Measurements from ENCODE around the gene PAM16. TPM values are rescaled to one million over a fixed set of nuclear protein-coding genes. Genes with fewer than 3 reads are reported as not detected.

The PAM16 gene
- total and polyA plus RNA-seq, 2 experiments from 2014 or later: 35.0 to 70.4 TPM

- no peak overlapping the region for H3K4me3 ChIP-seq
- peaks cover 32% of the 10 kb centered on the region for H3K4me1 ChIP-seq (ENCODE audit: insufficient read depth)
- WGBS (ENCODE audit: low lambda C conversion rate, missing lambda C conversion rate): 93% methylated on average over 21 of the region's 21 CpGs
- DNase-seq (ENCODE audit: low spot score): no peak
- peaks cover 6% of the 10 kb centered on the region for H3K79me2 ChIP-seq
- H3K27ac ChIP-seq: no peak overlapping the region
- no peak overlapping the region for H2AFZ ChIP-seq
- H3K36me3 ChIP-seq (replicated peaks; ENCODE audit: insufficient read depth, low read depth): no peaks in the 10 kb centered on the region
- H3K27me3 ChIP-seq: no peaks in the 10 kb centered on the region
- no peaks in the 10 kb centered on the region for H3K9me2 ChIP-seq (replicated peaks; ENCODE audit: insufficient read depth)
- H3K4me2 ChIP-seq: no peak overlapping the region
- no peak for TF ChIP-seq CTCF (IDR thresholded peaks at IDR 0.05; ENCODE audit: poor library complexity)
- no peak for TF ChIP-seq EZH2 (IDR thresholded peaks at IDR 0.05; ENCODE audit: borderline replicate concordance)
- TF ChIP-seq EZH2phosphoT487 (IDR thresholded peaks at IDR 0.05; ENCODE audit: low read depth, severe bottlenecking, unreplicated experiment): no peak
- H3K9me3 ChIP-seq (ENCODE audit: low read depth): no peaks in the 10 kb centered on the region
- peaks cover 17% of the 10 kb centered on the region for H4K20me1 ChIP-seq (ENCODE audit: insufficient read depth, poor library complexity, severe bottlenecking)
These were observed 31.8 kb upstream of the PAM16 start for GRCh38 chr16:4382795-4383357.

GRCh38 chr16:4381935-4382794, 31.0 kb upstream of the PAM16 start:
- no peaks in the 10 kb centered on the region for H3K9me2 ChIP-seq (replicated peaks; ENCODE audit: insufficient read depth)
- H3K36me3 ChIP-seq (replicated peaks; ENCODE audit: insufficient read depth, low read depth): no peaks in the 10 kb centered on the region
- no peak overlapping the region for H3K4me3 ChIP-seq
- no peaks in the 10 kb centered on the region for H3K9me3 ChIP-seq (ENCODE audit: low read depth)
- peaks cover 10% of the 10 kb centered on the region for H3K79me2 ChIP-seq
- DNase-seq (ENCODE audit: low spot score): no peak
- no peak overlapping the region for H3K4me2 ChIP-seq
- H3K27me3 ChIP-seq: no peaks in the 10 kb centered on the region
- WGBS (ENCODE audit: low lambda C conversion rate, missing lambda C conversion rate): 96% methylated on average over 47 of the region's 55 CpGs
- H3K4me1 ChIP-seq (ENCODE audit: insufficient read depth): peaks cover 30% of the 10 kb centered on the region
- peaks cover 17% of the 10 kb centered on the region for H4K20me1 ChIP-seq (ENCODE audit: insufficient read depth, poor library complexity, severe bottlenecking)
- H2AFZ ChIP-seq: no peak overlapping the region
- H3K27ac ChIP-seq: no peak overlapping the region
- no peak for TF ChIP-seq EZH2 (IDR thresholded peaks at IDR 0.05; ENCODE audit: borderline replicate concordance)
- no peak for TF ChIP-seq EZH2phosphoT487 (IDR thresholded peaks at IDR 0.05; ENCODE audit: low read depth, severe bottlenecking, unreplicated experiment)
- no peak for TF ChIP-seq CTCF (IDR thresholded peaks at IDR 0.05; ENCODE audit: poor library complexity)

- no peak overlapping the region for H3K27ac ChIP-seq
- DNase-seq (ENCODE audit: low spot score): no peak
- WGBS (ENCODE audit: low lambda C conversion rate, missing lambda C conversion rate): 96% methylated on average over 58 of the region's 59 CpGs
- no peaks in the 10 kb centered on the region for H3K9me3 ChIP-seq (ENCODE audit: low read depth)
- H3K4me1 ChIP-seq (ENCODE audit: insufficient read depth): peaks cover 31% of the 10 kb centered on the region
- no peak overlapping the region for H2AFZ ChIP-seq
- H3K4me3 ChIP-seq: no peak overlapping the region
- H3K9me2 ChIP-seq (replicated peaks; ENCODE audit: insufficient read depth): no peaks in the 10 kb centered on the region
- no peak for TF ChIP-seq EZH2phosphoT487 (IDR thresholded peaks at IDR 0.05; ENCODE audit: low read depth, severe bottlenecking, unreplicated experiment)
- H3K27me3 ChIP-seq: no peaks in the 10 kb centered on the region
- H3K36me3 ChIP-seq (replicated peaks; ENCODE audit: insufficient read depth, low read depth): no peaks in the 10 kb centered on the region
- H4K20me1 ChIP-seq (ENCODE audit: insufficient read depth, poor library complexity, severe bottlenecking): peaks cover 17% of the 10 kb centered on the region
- peaks cover 19% of the 10 kb centered on the region for H3K79me2 ChIP-seq
- no peak overlapping the region for H3K4me2 ChIP-seq
These were observed 30.2 kb upstream of the PAM16 start for GRCh38 chr16:4381072-4381934.
